HEK293 (cell line): ENCODE measurements around the gene FRY.
"Not testable (repeated sequence)": the region's sequence is repeated elsewhere in the genome, so short reads cannot be mapped to it uniquely, and the experiment has no call there.

Experiments
- CTCF ChIA-PET: fragments of 350-600 bp; formaldehyde crosslinking; extraction: SDS; loops from one replicate; lab custom pipeline; 2021; ENCODE audit warnings: antibody characterized with exemption; lab: Yijun Ruan, JAX
- POLR2A ChIA-PET: fragments of 300-600 bp; formaldehyde crosslinking; extraction: SDS; loops from one replicate; lab custom pipeline; 2020; ENCODE audit warnings: antibody characterized with exemption, inconsistent platforms; lab: Yijun Ruan, JAX
- H3K27ac ChIP-seq: fragments of 200-500 bp; sonication (Bioruptor generic); 2 replicates; pipeline ENCODE4 v1.5.1; 2014; ENCODE audit warnings: low read depth, low read length, control low read depth, inconsistent platforms; ENCODE audit errors: extremely low read depth
- H3K36me3 ChIP-seq, 2 experiments: fragments of 200-500 bp in 1 of 2; sonication (Bioruptor generic) in 1 of 2; 1 replicate in 1 of 2; 2 replicates in 1 of 2; pipeline ENCODE4 v1.5.1; 2014 to 2017; ENCODE audit warnings: inconsistent platforms in 2 of 2, low read length in 2 of 2; ENCODE audit not compliant: control insufficient read depth in 2 of 2, insufficient read depth in 1 of 2
- H3K4me1 ChIP-seq: fragments of 200-500 bp; sonication (Bioruptor generic); 2 replicates; pipeline ENCODE4 v1.5.1; 2014; ENCODE audit warnings: mild to moderate bottlenecking, low read length, inconsistent platforms; ENCODE audit not compliant: control insufficient read depth, insufficient read depth
- H3K4me3 ChIP-seq: 2 replicates; pipeline ENCODE4 v1.5.1; 2011; ENCODE audit warnings: low read depth, mild to moderate bottlenecking, control low read depth, low read length, moderate library complexity
- H3K9me3 ChIP-seq: fragments of 200-500 bp; sonication (Bioruptor generic); 2 replicates; pipeline ENCODE4 v1.5.1; 2014; ENCODE audit warnings: low read depth, low read length, inconsistent platforms; ENCODE audit not compliant: control insufficient read depth, insufficient read depth
- CTCF ChIP-seq: fragments of 450-650 bp; formaldehyde crosslinking; IDR thresholded peaks from 2 replicates; pipeline ENCODE4 v1.5.1; 2016; ENCODE audit warnings: missing biosample characterization, missing genetic modification characterization
- HIC1 ChIP-seq: fragments of 450-650 bp; formaldehyde crosslinking; IDR thresholded peaks from 2 replicates; pipeline ENCODE4 v1.5.1; 2016; ENCODE audit warnings: missing biosample characterization, missing genetic modification characterization
- MEIS1 ChIP-seq: sonication (generic); formaldehyde crosslinking; IDR thresholded peaks from 2 replicates; pipeline ENCODE4 v1.8.1; 2022; ENCODE audit warnings: missing genetic modification reagents, mild to moderate bottlenecking, borderline replicate concordance
- MYNN ChIP-seq: fragments of 450-650 bp; formaldehyde crosslinking; IDR thresholded peaks from 2 replicates; pipeline ENCODE4 v1.5.1; 2016; ENCODE audit warnings: missing biosample characterization, missing genetic modification characterization, borderline replicate concordance
- REST ChIP-seq: fragments of 450-650 bp; formaldehyde crosslinking; IDR thresholded peaks from 2 replicates; pipeline ENCODE4 v1.5.1; 2016; ENCODE audit warnings: missing biosample characterization, missing genetic modification characterization
- TRIM28 ChIP-seq: IDR thresholded peaks from 2 replicates; pipeline ENCODE4 v1.6.1; 2011; ENCODE audit warnings: low read length, control low read depth, borderline replicate concordance
- ZBTB11 ChIP-seq: fragments of 450-650 bp; formaldehyde crosslinking; conservative IDR thresholded peaks from 2 replicates; pipeline ENCODE4 v1.5.1; 2016; ENCODE audit warnings: low read depth, missing biosample characterization, missing genetic modification characterization
- ZBTB48 ChIP-seq: fragments of 450-650 bp; formaldehyde crosslinking; IDR thresholded peaks from 2 replicates; pipeline ENCODE4 v1.5.1; 2016; ENCODE audit warnings: missing biosample characterization, missing genetic modification characterization
- ZFP37 ChIP-seq: fragments of 450-650 bp; formaldehyde crosslinking; IDR thresholded peaks from 2 replicates; pipeline ENCODE4 v1.5.1; 2016; ENCODE audit warnings: missing biosample characterization, missing genetic modification characterization
- ZIC2 ChIP-seq: fragments of 450-650 bp; formaldehyde crosslinking; IDR thresholded peaks from 2 replicates; pipeline ENCODE4 v1.5.1; 2016; ENCODE audit warnings: missing biosample characterization, missing genetic modification characterization
- ZNF174 ChIP-seq: fragments of 450-650 bp; formaldehyde crosslinking; IDR thresholded peaks from 2 replicates; pipeline ENCODE4 v1.5.0; 2017; ENCODE audit warnings: missing biosample characterization, mild to moderate bottlenecking, missing genetic modification characterization
- ZNF24 ChIP-seq: fragments of 450-650 bp; formaldehyde crosslinking; IDR thresholded peaks from 2 replicates; pipeline ENCODE4 v1.5.1; 2016; ENCODE audit warnings: missing biosample characterization, missing genetic modification characterization
- ZNF292 ChIP-seq: fragments of 450-650 bp; formaldehyde crosslinking; IDR thresholded peaks from 2 replicates; pipeline ENCODE4 v1.5.1; 2016; ENCODE audit warnings: low read depth, missing biosample characterization, missing genetic modification characterization, borderline replicate concordance
- ZNF311 ChIP-seq: fragments of 450-650 bp; formaldehyde crosslinking; IDR thresholded peaks from 2 replicates; pipeline ENCODE4 v1.5.1; 2017; ENCODE audit warnings: missing biosample characterization, missing genetic modification characterization, borderline replicate concordance
- ZNF335 ChIP-seq: fragments of 450-650 bp; formaldehyde crosslinking; conservative IDR thresholded peaks from 2 replicates; pipeline ENCODE4 v1.5.1; 2016; ENCODE audit warnings: missing biosample characterization, missing genetic modification characterization
- ZNF354C ChIP-seq: fragments of 450-650 bp; formaldehyde crosslinking; IDR thresholded peaks from 2 replicates; pipeline ENCODE4 v1.5.1; 2016; ENCODE audit warnings: missing biosample characterization, missing genetic modification characterization, low read depth, borderline replicate concordance
- ZNF555 ChIP-seq: fragments of 450-650 bp; formaldehyde crosslinking; conservative IDR thresholded peaks from 2 replicates; pipeline ENCODE4 v1.5.1; 2017; ENCODE audit warnings: missing biosample characterization, mild to moderate bottlenecking, missing genetic modification characterization, inconsistent platforms
- ZNF660 ChIP-seq: fragments of 450-650 bp; IDR thresholded peaks from 2 replicates; pipeline ENCODE4 v1.5.1; 2018; ENCODE audit warnings: missing biosample characterization, mild to moderate bottlenecking, missing genetic modification characterization

The FRY gene

GRCh38 chr13:31997641-31998040, 33.9 kb upstream of the FRY start:
- no peaks in the 10 kb centered on the region for H3K36me3 ChIP-seq
- H3K9me3 ChIP-seq: no peaks in the 10 kb centered on the region
- CTCF ChIA-PET: interaction anchor here (0.6 to 1.0 kb wide), 2 partner anchors 50 to 239 kb away, joined by 3 to 4 read pairs; no protein-coding TSS in a partner anchor
- no peak overlapping the region for H3K4me3 ChIP-seq
- TF ChIP-seq ZNF335 (tag by site-specific recombination) (no peak), ZNF311 (no peak), MYNN (no peak)
- POLR2A ChIA-PET: no interaction called here
- H3K4me1 ChIP-seq: 0 out of 2 replicates have a peak, but pooled peaks cover 4% of the 10 kb centered on the region
- H3K27ac ChIP-seq: no peak overlapping the region

GRCh38 chr13:31998131-31998530, 33.4 kb upstream of the FRY start:
- Histone ChIP-seq H3K36me3 (no peaks in the 10 kb centered on the region), H3K4me3 (no peak overlapping the region), H3K9me3 (no peaks in the 10 kb centered on the region), H3K27ac (no peak overlapping the region), H3K4me1 (0 out of 2 replicates have a peak, but pooled peaks cover 4% of the 10 kb centered on the region)
- POLR2A ChIA-PET: no interaction called here
- CTCF ChIA-PET: interaction anchor here (0.9 to 1.0 kb wide), 2 partner anchors 10 to 51 kb away, joined by 3 read pairs; no protein-coding TSS in a partner anchor
- TF ChIP-seq ZNF354C (tag by site-specific recombination): no peak
- no peak for TF ChIP-seq ZNF24
- no peak for TF ChIP-seq ZIC2 (tag by site-specific recombination)
- TF ChIP-seq ZNF660 (tag by site-specific recombination): no peak
- no peak for TF ChIP-seq TRIM28
- no peak for TF ChIP-seq HIC1
- no peak for TF ChIP-seq ZNF555 (tag by site-specific recombination)
- no peak for TF ChIP-seq ZBTB48 (tag by site-specific recombination)
- TF ChIP-seq CTCF: no peak
- TF ChIP-seq ZNF292 (tag by site-specific recombination): no peak
- no peak for TF ChIP-seq REST (tag by site-specific recombination)
- no peak for TF ChIP-seq MEIS1 (CRISPR knock-in tag)
- no peak for TF ChIP-seq ZFP37
- TF ChIP-seq ZBTB11 (tag by site-specific recombination): no peak
- TF ChIP-seq ZNF174 (tag by site-specific recombination): no peak

- CTCF ChIA-PET: interaction anchor here (0.6 to 1.0 kb wide), 3 partner anchors 12 to 1542 kb away, joined by 3 to 5 read pairs (median 3); no protein-coding TSS in a partner anchor
- H3K27ac ChIP-seq, H3K4me3 ChIP-seq, H3K9me3 ChIP-seq, POLR2A ChIA-PET, H3K36me3 ChIP-seq, H3K4me1 ChIP-seq: not testable (repeated sequence)
Observed at GRCh38 chr13:32000754-32001153, 30.8 kb upstream of the FRY start.
